ENCODE results near the gene C18orf32.
"Not testable (repeated sequence)": the region's sequence is repeated elsewhere in the genome, so short reads cannot be mapped to it uniquely, and the experiment has no call there.

Gene C18orf32

GRCh38 chr18:49517483-49517882, 30.4 kb upstream of the C18orf32 start:
- Histone ChIP-seq H3K9me3 (ENCODE audit: low read length) (no peaks in the 10 kb centered on the region), H2AFZ (ENCODE audit: low read depth, low read length) (no peak overlapping the region), H3K27me3 (ENCODE audit: insufficient read depth, low read length) (no peaks in the 10 kb centered on the region), H3K4me3 (ENCODE audit: low read length) (no peak overlapping the region), H3K4me1 (ENCODE audit: insufficient read depth, low read length) (peaks cover 42% of the 10 kb centered on the region), H3K36me3 (ENCODE audit: insufficient read depth, low read length) (no peaks in the 10 kb centered on the region)

DNA sequence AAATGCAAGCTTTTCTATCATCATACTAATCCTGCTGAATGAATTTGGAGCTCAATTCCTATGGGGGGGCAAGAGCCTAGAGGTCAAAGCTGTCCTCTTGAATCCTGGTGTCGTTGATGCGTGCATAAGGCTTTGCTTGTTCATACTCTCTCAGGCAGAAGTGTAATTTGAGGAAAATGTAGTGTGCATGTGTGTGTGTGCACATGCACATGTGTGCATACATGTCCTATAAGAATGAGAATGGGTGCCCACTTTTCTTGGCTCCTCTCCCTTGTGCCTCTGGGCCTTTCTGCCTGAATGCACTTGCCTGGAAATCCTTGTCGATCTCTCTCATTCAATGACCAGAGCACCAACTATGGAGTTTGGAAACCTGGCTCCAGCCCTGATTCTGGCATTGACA, 28.5 kb upstream of the C18orf32 start:
- H3K9me3 ChIP-seq (ENCODE audit: low read length), result no peaks in the 10 kb centered on the region
- peaks cover 32% of the 10 kb centered on the region for H3K4me1 ChIP-seq (ENCODE audit: insufficient read depth, low read length)
- no peaks in the 10 kb centered on the region for H3K27me3 ChIP-seq (ENCODE audit: insufficient read depth, low read length)
- H3K4me3 ChIP-seq (ENCODE audit: low read length), result no peak overlapping the region
- H3K36me3 ChIP-seq (ENCODE audit: insufficient read depth, low read length), result no peaks in the 10 kb centered on the region
- no peak overlapping the region for H2AFZ ChIP-seq (ENCODE audit: low read depth, low read length)

DNA sequence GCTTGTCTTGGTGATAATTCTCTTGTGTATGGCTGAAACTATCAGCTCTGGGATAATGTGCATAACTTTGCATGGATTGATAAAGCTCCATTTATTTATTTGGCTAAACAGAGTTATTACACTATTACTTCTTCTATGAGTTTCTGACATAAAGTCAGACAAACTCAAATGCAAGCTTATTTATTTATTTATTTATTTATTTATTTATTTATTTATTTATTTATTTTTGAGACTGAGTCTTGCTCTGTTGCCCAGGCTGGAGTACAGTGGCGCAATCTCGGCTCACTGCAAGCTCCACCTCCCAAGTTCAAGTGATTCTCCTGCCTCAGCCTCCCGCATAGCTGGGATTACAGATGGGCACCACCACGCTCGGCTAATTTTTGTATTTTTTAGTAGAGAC, 28.0 kb upstream of the C18orf32 start:
- not testable (repeated sequence) for H3K4me3 ChIP-seq (ENCODE audit: low read length); H3K36me3 ChIP-seq (ENCODE audit: insufficient read depth, low read length); H3K9me3 ChIP-seq (ENCODE audit: low read length); H3K27me3 ChIP-seq (ENCODE audit: insufficient read depth, low read length); H2AFZ ChIP-seq (ENCODE audit: low read depth, low read length)
- H3K4me1 ChIP-seq (ENCODE audit: insufficient read depth, low read length), result peaks cover 28% of the 10 kb centered on the region

GRCh38 chr18:49514577-49514976, 27.5 kb upstream of the C18orf32 start:
- Histone ChIP-seq H2AFZ (ENCODE audit: low read depth, low read length) (no peak overlapping the region), H3K4me1 (ENCODE audit: insufficient read depth, low read length) (peaks cover 24% of the 10 kb centered on the region), H3K27me3 (ENCODE audit: insufficient read depth, low read length) (no peaks in the 10 kb centered on the region), H3K36me3 (ENCODE audit: insufficient read depth, low read length) (no peaks in the 10 kb centered on the region), H3K9me3 (ENCODE audit: low read length) (no peaks in the 10 kb centered on the region), H3K4me3 (ENCODE audit: low read length) (no peak overlapping the region)

DNA sequence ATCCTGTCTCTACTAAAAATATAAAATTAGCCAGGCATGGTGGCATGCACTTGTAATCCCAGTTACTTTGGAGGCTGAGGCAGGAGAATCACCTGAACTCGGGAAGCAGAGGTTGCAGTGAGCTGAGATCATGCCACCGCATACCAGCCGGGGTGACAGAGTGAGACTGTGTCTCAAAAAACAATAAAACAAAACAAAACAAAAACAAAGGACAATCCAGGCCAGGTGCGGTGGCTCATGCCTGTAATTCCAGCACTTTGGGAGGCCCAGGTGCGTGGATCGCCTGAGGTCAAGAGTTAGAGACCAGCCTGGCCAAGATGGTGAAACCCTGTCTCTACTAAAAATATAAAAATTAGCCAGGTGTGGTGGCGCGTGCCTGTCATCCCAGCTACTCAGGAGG, 25.8 kb upstream of the C18orf32 start:
- H3K27me3 ChIP-seq (ENCODE audit: insufficient read depth, low read length); H3K36me3 ChIP-seq (ENCODE audit: insufficient read depth, low read length); H2AFZ ChIP-seq (ENCODE audit: low read depth, low read length); H3K4me1 ChIP-seq (ENCODE audit: insufficient read depth, low read length); H3K4me3 ChIP-seq (ENCODE audit: low read length); H3K9me3 ChIP-seq (ENCODE audit: low read length): not testable (repeated sequence)

GRCh38 chr18:49510393-49511115, 23.5 kb upstream of the C18orf32 start:
- Histone ChIP-seq H3K4me1 (ENCODE audit: insufficient read depth, low read length) (peaks cover 2% of the 10 kb centered on the region), H3K4me3 (ENCODE audit: low read length) (no peak overlapping the region), H3K27me3 (ENCODE audit: insufficient read depth, low read length) (no peaks in the 10 kb centered on the region), H3K9me3 (ENCODE audit: low read length) (no peaks in the 10 kb centered on the region), H2AFZ (ENCODE audit: low read depth, low read length) (no peak overlapping the region), H3K36me3 (ENCODE audit: insufficient read depth, low read length) (no peaks in the 10 kb centered on the region)

GRCh38 chr18:49506438-49506837, 19.4 kb upstream of the C18orf32 start:
- H3K4me1 ChIP-seq (ENCODE audit: insufficient read depth, low read length); H3K36me3 ChIP-seq (ENCODE audit: insufficient read depth, low read length); H3K4me3 ChIP-seq (ENCODE audit: low read length); H3K9me3 ChIP-seq (ENCODE audit: low read length); H2AFZ ChIP-seq (ENCODE audit: low read depth, low read length); H3K27me3 ChIP-seq (ENCODE audit: insufficient read depth, low read length): not testable (repeated sequence)

- H2AFZ ChIP-seq (ENCODE audit: low read depth, low read length), result no peak overlapping the region
- peaks cover 12% of the 10 kb centered on the region for H3K4me1 ChIP-seq (ENCODE audit: insufficient read depth, low read length)
- no peaks in the 10 kb centered on the region for H3K27me3 ChIP-seq (ENCODE audit: insufficient read depth, low read length)
- H3K4me3 ChIP-seq (ENCODE audit: low read length), result no peak overlapping the region
- no peaks in the 10 kb centered on the region for H3K9me3 ChIP-seq (ENCODE audit: low read length)
- H3K36me3 ChIP-seq (ENCODE audit: insufficient read depth, low read length), result no peaks in the 10 kb centered on the region
Measured at GRCh38 chr18:49503931-49504330, 16.9 kb upstream of the C18orf32 start.

- H3K4me1 ChIP-seq (ENCODE audit: insufficient read depth, low read length), result peaks cover 12% of the 10 kb centered on the region
- H3K27me3 ChIP-seq (ENCODE audit: insufficient read depth, low read length), result peaks cover 3% of the 10 kb centered on the region
- peaks cover 2% of the 10 kb centered on the region for H3K9me3 ChIP-seq (ENCODE audit: low read length)
- H2AFZ ChIP-seq (ENCODE audit: low read depth, low read length), result no peak overlapping the region
- no peaks in the 10 kb centered on the region for H3K36me3 ChIP-seq (ENCODE audit: insufficient read depth, low read length)
- peak overlapping the region; percentile 1 for H3K4me3 ChIP-seq (ENCODE audit: low read length)
Measured at GRCh38 chr18:49500201-49500921, 13.3 kb upstream of the C18orf32 start.

GRCh38 chr18:49499046-49499637, 12.1 kb upstream of the C18orf32 start:
- H3K27me3 ChIP-seq (ENCODE audit: insufficient read depth, low read length), result peaks cover 3% of the 10 kb centered on the region
- H3K4me1 ChIP-seq (ENCODE audit: insufficient read depth, low read length), result peaks cover 12% of the 10 kb centered on the region
- H3K36me3 ChIP-seq (ENCODE audit: insufficient read depth, low read length), result no peaks in the 10 kb centered on the region
- H3K9me3 ChIP-seq (ENCODE audit: low read length), result peaks cover 2% of the 10 kb centered on the region
- no peak overlapping the region for H2AFZ ChIP-seq (ENCODE audit: low read depth, low read length)
- H3K4me3 ChIP-seq (ENCODE audit: low read length), result no peak overlapping the region

DNA sequence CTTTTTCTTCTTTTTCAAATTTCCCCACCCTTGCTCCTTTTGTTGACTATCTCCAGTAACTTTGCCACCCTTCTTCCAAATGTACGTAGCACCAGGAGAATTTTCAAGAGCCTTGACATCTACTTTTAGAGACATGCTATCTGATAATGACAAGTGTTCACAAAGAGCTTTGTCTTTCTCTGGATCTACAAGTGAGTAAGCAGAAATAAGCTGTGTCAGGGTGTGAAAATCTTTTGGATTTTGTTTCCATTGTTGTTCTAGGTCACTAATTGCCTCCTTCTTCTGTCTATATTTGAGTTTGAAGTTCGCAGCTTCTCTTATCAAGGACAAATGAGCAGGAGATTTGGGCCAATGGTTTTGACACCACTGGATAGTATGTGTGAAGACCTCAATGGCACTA, 8.4 kb upstream of the C18orf32 start:
- Histone ChIP-seq H3K4me1 (ENCODE audit: insufficient read depth, low read length) (peaks cover 24% of the 10 kb centered on the region), H3K9me3 (ENCODE audit: low read length) (peaks cover 2% of the 10 kb centered on the region), H3K27me3 (ENCODE audit: insufficient read depth, low read length) (peaks cover 3% of the 10 kb centered on the region), H3K36me3 (ENCODE audit: insufficient read depth, low read length) (peaks cover 8% of the 10 kb centered on the region), H2AFZ (ENCODE audit: low read depth, low read length) (no peak overlapping the region), H3K4me3 (ENCODE audit: low read length) (no peak overlapping the region)

DNA sequence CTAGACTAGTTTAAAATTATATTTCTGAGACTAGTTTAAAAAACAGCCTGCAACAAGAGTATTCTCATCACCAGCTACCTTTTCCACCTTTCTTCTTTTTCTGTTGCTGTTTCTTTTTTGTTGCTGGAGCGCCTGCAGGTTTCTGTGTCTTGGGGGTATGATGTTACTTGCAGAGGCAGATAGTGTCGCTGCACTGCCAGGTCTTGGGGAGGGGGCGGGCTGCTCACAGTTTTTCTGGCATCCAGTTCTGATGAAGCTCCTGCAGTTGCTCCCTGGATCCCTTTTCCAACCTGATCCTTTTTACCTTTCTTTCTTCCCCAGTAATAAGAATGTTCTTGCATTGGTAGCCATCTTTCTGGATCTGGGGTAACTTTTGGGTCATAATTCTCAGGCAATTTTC, 8.0 kb upstream of the C18orf32 start:
- Histone ChIP-seq H3K4me1 (ENCODE audit: insufficient read depth, low read length) (peaks cover 23% of the 10 kb centered on the region), H3K9me3 (ENCODE audit: low read length) (peaks cover 2% of the 10 kb centered on the region), H2AFZ (ENCODE audit: low read depth, low read length) (no peak overlapping the region), H3K4me3 (ENCODE audit: low read length) (no peak overlapping the region), H3K36me3 (ENCODE audit: insufficient read depth, low read length) (peaks cover 12% of the 10 kb centered on the region), H3K27me3 (ENCODE audit: insufficient read depth, low read length) (peaks cover 3% of the 10 kb centered on the region)

DNA sequence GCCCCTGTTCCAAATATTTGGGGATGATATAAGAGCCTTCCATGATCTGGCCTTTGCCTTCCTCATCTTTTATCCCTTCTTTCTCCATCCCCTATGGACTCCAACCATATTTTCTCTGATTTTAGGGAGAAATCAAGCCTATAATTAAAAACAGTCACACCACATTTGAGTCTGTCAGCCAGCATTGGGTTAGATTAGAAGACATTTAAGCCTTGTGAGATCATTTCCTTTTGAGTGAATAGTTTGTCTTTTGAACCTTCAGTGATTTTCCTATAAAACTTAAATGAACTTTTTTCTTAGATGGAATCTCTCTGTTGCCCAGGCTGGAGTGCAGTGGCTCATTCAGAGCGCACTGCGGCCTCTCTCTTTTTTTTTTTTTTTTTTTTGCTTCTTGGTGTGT, 7.6 kb upstream of the C18orf32 start:
- no peak overlapping the region for H2AFZ ChIP-seq (ENCODE audit: low read depth, low read length)
- H3K9me3 ChIP-seq (ENCODE audit: low read length), result peaks cover 2% of the 10 kb centered on the region
- H3K36me3 ChIP-seq (ENCODE audit: insufficient read depth, low read length), result peaks cover 16% of the 10 kb centered on the region
- H3K4me1 ChIP-seq (ENCODE audit: insufficient read depth, low read length), result peaks cover 22% of the 10 kb centered on the region
- peaks cover 3% of the 10 kb centered on the region for H3K27me3 ChIP-seq (ENCODE audit: insufficient read depth, low read length)
- no peak overlapping the region for H3K4me3 ChIP-seq (ENCODE audit: low read length)
